ENCODE results near the gene PPL.
"Not testable (repeated sequence)": the region's sequence is repeated elsewhere in the genome, so short reads cannot be mapped to it uniquely, and the experiment has no call there.

Gene PPL

GRCh38 chr16:4933433-4933832, 3.5 kb downstream of the PPL start:
- no peak for DNase-seq

DNA sequence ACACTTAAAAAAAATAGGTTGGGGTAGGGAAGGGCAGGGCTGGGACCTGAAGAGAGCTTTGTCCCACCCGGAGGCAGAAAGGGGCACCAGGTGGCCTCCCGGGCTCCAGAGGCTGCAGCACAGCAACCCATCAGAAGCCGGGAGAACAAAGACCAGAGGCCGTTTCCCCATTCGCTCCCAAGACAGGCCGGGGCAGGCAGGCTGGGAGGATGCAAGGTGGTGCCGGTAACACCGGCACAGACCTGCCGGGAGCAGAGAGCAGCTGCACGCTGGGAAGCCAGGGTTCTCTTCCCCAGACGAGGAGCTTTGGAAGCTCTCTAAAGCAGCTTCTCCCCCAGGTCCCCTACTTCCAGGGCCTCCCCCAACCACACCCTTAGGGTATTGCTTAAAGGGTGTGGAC, 5.6 kb downstream of the PPL start:
- DNase-seq: no peak

DNA sequence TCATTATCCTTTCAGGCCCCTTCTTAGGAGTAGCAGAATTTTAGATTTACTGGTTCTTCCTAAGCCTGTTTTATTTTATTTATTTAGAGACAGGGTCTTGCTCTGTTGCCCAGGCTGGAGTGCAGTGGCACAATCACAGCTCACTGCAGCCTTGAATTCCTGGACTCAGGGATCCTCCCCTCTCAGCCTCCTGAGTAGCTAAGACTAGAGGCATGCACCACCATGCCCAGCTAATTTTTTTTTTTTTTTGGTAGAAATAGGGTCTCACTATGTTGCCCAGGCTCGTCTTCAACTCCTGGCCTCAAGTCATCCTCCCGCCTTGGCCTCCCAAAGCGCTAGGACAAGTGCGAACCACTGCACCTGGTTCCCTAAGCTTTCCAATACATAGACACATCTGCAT, 7.3 kb downstream of the PPL start:
- not testable (repeated sequence) for DNase-seq

DNA sequence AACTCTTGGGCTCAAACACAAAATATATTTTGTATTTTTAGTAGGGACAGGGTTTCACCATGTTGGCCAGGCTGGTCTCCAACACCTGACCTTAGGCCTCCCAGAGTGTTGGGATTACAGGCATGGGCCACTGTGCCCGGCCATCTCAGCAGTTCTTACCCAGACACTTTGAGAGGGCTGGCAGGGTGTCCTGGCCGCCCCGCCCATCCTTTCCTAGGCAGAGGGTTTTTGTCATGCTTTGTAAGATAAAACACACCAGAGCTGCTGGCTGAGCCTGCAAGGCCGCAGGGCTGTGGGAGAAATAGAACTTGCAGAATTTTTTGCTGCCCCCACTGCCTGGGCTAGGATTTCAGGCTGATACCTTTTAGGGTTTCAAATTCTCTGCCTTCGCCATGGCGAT, 8.7 kb downstream of the PPL start:
- DNase-seq: no peak

- no peak for DNase-seq
These were observed 9.3 kb downstream of the PPL start for GRCh38 chr16:4927661-4928060.

DNA sequence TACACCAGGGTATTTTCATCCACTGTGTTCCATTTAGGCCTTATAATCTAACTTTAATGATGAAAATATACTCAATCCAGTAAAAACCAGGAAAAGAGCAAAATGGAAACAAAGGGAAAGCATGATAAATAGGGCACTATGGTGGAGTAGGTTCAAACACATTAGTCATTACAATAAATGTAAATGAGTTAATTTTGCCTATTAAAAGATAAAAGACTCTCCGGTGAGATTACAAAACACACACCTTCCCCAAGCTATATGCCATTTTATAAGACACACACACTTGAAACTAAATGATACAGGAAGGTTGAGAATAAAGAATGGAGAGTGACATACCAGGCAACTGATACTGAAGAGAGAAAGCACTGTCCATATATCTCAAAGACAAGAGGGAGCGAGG, 10.0 kb downstream of the PPL start:
- no peak for DNase-seq

DNA sequence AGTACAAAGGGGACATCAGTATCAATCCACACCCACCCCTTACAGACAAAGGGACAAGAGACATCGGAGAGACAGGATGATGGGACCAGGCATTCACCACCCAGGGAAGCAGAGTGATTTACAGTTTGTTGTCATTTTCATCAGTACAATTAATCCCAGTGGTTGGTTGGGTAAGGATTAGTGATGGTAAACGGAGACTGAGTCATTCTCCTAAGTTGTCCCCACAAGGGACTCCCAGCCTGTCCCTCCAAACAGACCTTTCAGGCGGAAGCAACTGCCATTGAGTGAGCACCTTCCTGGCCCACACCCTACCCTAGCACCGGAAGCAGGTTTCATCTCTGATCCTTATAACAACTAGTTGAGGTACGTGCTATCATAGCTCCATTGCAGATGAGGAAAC, 11.2 kb downstream of the PPL start:
- no peak for DNase-seq

- no peak for DNase-seq
These were observed 11.7 kb downstream of the PPL start for GRCh38 chr16:4925293-4925607.

DNA sequence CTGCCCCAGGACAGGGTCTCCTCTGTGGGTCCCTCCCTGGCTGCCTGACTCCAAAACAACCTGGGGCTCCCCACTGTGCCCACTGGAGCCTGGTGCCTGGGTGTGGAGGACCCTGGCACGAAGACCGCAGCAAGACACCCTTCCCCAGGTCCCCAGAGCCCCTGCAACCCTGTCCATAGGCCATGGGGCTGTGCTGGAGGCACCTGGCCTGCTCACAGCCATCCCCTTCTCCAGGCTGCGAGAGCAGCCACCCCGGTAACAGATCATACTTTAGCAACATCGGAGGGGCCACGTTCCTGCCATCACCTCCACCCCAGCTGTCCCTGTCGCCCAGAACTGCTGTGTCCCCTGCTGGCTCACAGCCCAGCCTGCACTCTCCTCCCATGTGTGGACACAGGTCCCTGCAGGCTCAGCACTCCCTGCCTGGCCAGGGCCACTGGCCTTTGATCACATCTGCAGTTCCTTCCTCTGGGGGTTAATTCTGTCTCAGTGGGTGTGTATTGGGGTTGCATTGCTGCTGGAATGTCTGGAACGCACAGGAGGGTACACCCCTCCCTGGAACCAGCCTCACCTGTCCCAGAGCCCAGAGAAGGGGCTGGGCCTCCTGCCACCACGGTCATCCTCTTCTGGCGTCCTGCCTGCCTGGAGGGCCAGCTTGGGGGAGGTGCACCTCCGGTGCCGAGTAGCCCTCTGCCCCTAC, 12.2 kb downstream of the PPL start:
- DNase-seq: no peak

- no peak for DNase-seq
These were observed 13.1 kb downstream of the PPL start for GRCh38 chr16:4923853-4924252.

- no peak for DNase-seq
These were observed 14.1 kb downstream of the PPL start for GRCh38 chr16:4922721-4923342.

- DNase-seq: no peak
These were observed 16.1 kb downstream of the PPL start for GRCh38 chr16:4920826-4921225.

- DNase-seq: no peak
These were observed 18.1 kb downstream of the PPL start for GRCh38 chr16:4918781-4919251.

GRCh38 chr16:4917117-4917516, 19.8 kb downstream of the PPL start:
- no peak for DNase-seq

DNA sequence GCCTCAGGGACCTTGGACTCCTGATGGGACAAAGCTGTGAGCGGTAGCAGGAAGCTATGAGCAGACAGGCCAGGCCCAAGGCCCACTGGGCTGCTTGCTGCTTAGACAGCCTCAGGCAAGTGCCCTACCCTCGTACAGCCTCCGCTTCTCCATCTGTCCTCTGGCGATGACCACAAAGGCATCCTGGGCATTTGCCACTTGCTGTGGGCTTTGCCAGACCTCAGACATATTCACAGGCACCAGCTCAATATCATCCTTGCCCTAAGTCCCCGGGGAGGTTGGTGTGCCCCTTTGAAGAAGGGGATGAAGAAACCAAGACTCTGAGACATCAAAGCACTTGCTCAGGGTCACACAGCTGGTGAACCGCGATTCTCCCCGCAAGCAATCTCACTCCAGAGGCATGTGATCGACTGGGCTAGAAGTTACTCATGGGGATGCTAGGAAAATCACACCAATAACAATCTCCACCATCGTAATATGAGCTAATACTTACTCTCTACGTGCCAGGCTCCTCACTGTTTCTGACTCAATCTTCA, 21.7 kb downstream of the PPL start:
- no peak for DNase-seq

DNA sequence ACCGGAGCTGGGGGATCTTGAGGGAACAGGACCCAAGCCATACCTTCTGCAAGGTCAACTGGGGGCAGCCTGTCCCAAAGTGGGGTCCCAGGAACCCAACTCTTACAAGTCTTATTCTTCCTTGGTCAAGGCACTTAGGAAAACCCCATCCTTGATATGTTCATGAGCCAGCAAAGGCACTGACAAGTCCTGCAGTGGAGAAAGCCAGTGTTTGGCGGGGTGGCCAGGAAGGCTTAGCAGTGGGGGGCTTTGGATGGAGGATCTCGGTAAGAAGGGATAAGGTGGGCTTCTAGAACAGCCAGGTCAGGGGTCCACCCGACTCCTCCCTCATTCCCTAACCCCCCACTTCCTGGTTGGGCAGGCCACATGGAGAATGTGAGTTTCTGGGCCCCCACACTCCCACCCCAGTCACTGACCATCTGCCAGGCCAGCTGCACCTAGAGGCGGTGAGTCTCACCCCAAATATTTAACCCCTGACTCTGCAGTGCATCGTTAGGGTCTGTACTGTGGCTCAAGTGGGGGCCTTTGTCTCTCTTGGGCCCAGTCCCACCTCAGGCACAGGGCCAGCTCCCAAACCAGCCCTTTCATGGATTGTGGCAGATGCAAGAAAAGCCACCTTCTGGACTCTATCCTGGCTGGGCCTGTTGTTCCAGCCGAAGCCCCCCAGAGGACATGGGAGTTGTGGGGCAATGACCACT, 22.3 kb downstream of the PPL start:
- no peak for DNase-seq

GRCh38 chr16:4913774-4914525, 23.0 kb downstream of the PPL start:
- no peak for DNase-seq

DNA sequence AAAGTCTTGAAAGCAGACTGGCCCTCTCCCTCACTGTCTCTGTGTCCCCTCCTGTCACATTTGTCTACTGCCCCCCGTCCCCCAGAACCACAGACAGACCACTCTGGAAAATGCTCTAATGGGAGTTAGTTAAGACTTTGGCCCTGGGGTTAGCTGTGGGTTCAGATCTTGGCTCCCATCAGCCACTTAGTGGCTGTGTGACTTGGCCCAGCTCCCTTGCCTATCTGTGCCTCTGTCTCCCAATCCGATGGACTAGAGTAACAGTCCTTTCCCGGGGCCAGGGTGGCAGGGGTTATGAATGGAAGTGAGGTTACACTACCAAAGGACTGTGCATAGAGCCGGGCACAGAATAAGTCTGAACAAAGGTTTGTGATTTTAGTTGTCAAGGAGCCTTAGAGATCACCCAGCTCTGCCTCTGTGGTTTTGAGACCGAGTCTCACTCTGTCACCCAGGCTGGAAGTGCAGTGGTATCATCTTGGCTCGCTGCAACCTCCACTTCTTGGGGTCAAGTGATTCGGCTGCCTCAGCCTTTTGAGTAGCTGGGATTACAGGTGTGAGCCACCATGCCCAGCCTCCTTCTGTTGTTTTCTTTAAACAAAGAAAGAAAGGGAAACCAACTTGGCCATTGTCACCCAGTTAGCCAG, 23.7 kb downstream of the PPL start:
- no peak for DNase-seq

DNA sequence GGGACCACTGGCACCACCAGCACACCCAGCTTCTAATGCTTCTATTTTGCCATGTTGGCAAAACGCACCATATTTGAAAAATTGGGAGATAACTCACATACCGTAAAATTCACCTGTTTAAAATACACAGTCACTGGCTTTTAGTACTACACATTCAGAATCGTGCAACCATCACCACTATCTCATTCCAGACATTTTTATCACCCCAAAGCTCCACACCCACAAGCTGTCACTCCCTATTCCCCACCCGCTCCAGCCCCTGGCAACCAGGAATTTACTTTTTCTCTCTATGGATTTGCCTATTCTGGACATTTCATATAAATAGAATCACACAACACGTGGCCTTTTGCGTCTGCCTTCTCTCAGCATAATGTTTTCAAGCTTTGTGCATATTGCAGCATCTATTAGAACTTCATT, 25.0 kb downstream of the PPL start:
- no peak for DNase-seq

- DNase-seq: no peak
These were observed 26.1 kb downstream of the PPL start for GRCh38 chr16:4910828-4911227.

GRCh38 chr16:4909825-4910224, 27.1 kb downstream of the PPL start:
- DNase-seq: no peak

GRCh38 chr16:4908854-4909401, 28.0 kb downstream of the PPL start:
- DNase-seq: no peak

All from NCI-H2081 treated with DMSO at 0.1 percent for 48 hours (cell line).